Thymus (tissue), 11 donors: ENCODE measurements around the gene PSMD14. TPM values are rescaled to one million over a fixed set of nuclear protein-coding genes. Genes with fewer than 3 reads are reported as not detected.
A peak's percentile ranks its signal among the peaks of the same experiment; 100 is the strongest.

Experiments used
- DNase-seq, 9 donors: peaks; one replicate each; pipeline ENCODE4 v3.0.0-alpha.2; 2013; ENCODE audit warnings: low spot score in 9 of 9, low read depth in 6 of 9, missing footprints in 1 of 9
- H3K27ac ChIP-seq, 2 donors: one replicate each; pipeline ENCODE4 v1.5.1; 2013; ENCODE audit warnings: control low read depth in 1 of 2, low read depth in 1 of 2, low read length in 1 of 2, mild to moderate bottlenecking in 1 of 2, moderate library complexity in 1 of 2
- H3K27me3 ChIP-seq, 2 donors: one replicate each; pipeline ENCODE4 v1.5.1; 2013; ENCODE audit warnings: low read length in 1 of 2; ENCODE audit not compliant: control insufficient read depth in 2 of 2, insufficient read depth in 1 of 2
- H3K36me3 ChIP-seq, 2 donors: one replicate each; pipeline ENCODE4 v1.5.1; 2013; ENCODE audit warnings: low read length in 1 of 2, mild to moderate bottlenecking in 1 of 2, moderate library complexity in 1 of 2; ENCODE audit not compliant: control insufficient read depth in 2 of 2, insufficient read depth in 2 of 2
- H3K4me1 ChIP-seq, 2 donors: one replicate each; pipeline ENCODE4 v1.5.1; 2013; ENCODE audit warnings: low read length in 2 of 2; ENCODE audit not compliant: control insufficient read depth in 2 of 2, insufficient read depth in 2 of 2
- H3K4me3 ChIP-seq, 2 donors: one replicate each; pipeline ENCODE4 v1.5.1; 2013; ENCODE audit warnings: low read length in 2 of 2, control low read depth in 1 of 2, mild to moderate bottlenecking in 1 of 2
- H3K9me3 ChIP-seq, 2 donors: one replicate each; pipeline ENCODE4 v1.5.1; 2013; ENCODE audit warnings: low read length in 1 of 2, mild to moderate bottlenecking in 1 of 2; ENCODE audit not compliant: control insufficient read depth in 2 of 2, insufficient read depth in 1 of 2
- WGBS: extraction: QIAGEN DNeasy Blood & Tissue Kit; methylation state at CpG from one replicate; pipeline ENCODE4 v1.1.7; 2013; 5-methylcytosine and 5-hydroxymethylcytosine counted together
- polyA plus RNA-seq: library from polyadenylated mRNA; stranded (reverse); fragments of 200-250 nt; gene quantifications from one replicate; pipeline ENCODE4 v1.2.3, GENCODE V29; 2013
- total RNA-seq: library from RNA; stranded (reverse); fragments of 120-200 nt; gene quantifications from one replicate; pipeline ENCODE4 v1.2.4, GENCODE V29; 2013
- donor health status: healthy.

PSMD14 gene
- total and polyA plus RNA-seq, 2 donors: 37.9 to 67.4 TPM

DNA sequence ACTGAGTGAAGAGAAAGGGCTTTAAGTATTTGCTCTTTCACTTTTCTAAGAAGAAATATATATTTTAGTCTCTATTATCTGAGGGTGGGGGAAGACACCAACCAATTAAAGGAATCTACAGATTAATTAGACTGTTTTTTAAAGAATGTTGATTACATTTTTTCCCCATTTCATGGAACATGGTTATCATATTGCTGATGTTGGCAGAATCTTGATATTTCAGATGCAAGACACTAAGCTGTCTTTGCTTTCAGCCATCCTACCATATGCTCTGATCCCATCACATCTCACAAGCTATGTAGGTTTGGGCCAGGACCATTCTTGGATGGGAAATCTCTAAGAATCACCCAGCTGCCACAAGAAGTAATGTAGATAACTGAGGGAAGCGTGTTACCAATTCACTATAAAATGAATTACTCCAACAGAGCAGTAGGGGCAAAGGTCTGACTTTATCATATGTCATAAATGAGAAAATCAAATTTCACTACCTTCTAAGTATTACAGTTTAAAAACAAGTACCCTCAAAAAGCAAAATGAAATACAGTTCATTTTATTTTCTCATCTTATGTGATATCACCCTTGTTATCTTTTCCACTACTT is 101.2 kb downstream of the PSMD14 start:
- WGBS: 98% methylated on average over 1 of the region's 1 CpG
- peaks cover 0 to 2% of the 10 kb centered on the region in 2 donors for H3K9me3 ChIP-seq

DNA sequence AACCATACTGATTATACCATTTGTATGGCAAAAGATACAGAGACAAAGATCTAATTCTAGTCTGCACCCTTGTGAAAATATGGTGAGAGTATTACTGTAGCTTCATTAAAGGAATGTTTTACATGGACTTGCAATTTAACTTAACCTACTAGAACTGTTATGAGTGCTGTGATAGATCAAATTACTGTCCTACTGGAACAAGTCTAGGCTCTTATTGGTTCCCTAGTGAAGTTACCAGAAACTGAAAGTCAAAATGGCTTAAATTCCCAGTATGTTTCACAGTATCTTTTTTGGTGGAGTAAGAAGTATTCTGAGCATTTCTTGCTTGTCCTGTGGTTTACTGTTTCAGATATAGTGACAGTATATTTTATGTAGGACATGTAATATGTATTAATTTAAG is 104.1 kb downstream of the PSMD14 start:
- Histone ChIP-seq H3K4me1 (peaks cover 3 to 15% of the 10 kb centered on the region in 2 donors), H3K27me3 (peaks cover 39 to 48% of the 10 kb centered on the region in 2 donors), H3K27ac (no peak overlapping the region), H3K9me3 (peaks cover 0 to 5% of the 10 kb centered on the region in 2 donors), H3K36me3 (no peaks in the 10 kb centered on the region), H3K4me3 (no peak overlapping the region)
- no peak for DNase-seq

More for the DNA sequence above, 101.2 kb downstream of the PSMD14 start:
- Histone ChIP-seq H3K27ac (no peak overlapping the region), H3K27me3 (peaks cover 16 to 19% of the 10 kb centered on the region in 2 donors), H3K36me3 (no peaks in the 10 kb centered on the region), H3K4me3 (no peak overlapping the region), H3K4me1 (peaks cover 0 to 4% of the 10 kb centered on the region in 2 donors)
- DNase-seq: no peak

GRCh38 chr2:161414042-161415033 is 106.1 kb downstream of the PSMD14 start:
- Histone ChIP-seq H3K4me1 (peaks cover 3 to 19% of the 10 kb centered on the region in 2 donors), H3K4me3 (peak overlapping the region; percentile 3 to 28)

DNA sequence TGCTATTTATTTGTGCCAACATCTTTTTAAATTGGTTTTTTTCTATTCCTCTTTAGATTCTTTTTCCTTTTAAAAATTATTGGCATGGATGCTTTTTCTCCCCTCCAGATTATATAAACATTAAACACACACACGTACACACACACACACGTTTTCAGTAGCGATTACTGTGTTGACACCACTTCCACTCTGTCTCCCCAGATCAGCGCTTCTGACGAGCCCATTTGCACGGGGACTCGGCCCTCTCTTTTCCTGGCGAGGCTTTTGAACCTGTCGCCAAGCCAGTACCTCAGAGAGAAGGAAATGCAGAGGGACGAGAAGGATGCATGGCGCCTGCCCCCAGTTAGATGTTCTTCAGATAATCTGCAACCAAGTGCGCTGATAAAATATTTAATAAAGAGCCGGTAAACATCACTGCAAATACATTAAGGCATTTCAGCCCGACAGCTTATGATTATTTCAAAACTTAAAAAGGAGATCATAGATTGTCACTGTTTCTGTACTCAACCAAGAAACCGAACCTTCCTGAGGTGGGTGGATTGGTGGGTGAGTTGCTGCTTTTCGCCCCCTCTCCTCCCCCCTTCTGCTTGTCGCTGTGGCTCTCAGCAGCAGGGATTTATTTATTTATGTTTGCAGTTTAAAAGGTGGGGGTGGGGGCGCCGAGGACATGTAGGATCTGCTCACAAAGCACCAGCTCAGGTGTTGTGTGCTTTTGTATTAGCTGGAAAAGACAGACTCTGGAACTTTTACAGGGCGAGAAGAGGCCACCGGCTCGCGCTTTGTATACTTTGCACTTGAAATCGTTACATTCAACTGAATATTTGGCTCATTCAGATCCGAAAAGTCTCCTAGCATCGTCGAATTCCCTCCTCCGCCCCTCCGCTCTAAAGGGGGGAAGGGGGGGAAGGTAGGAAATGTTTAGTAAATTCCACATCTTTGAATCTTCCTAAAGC is 107.1 kb downstream of the PSMD14 start:
- peak overlapping the region in 1 of 2 donors; percentile 28 for H3K4me3 ChIP-seq
- H3K27ac ChIP-seq: no peak overlapping the region
- DNase-seq: peak in 1 of 9 donors; percentile 41
- peaks cover 3 to 19% of the 10 kb centered on the region in 2 donors for H3K4me1 ChIP-seq
- H3K36me3 ChIP-seq: no peaks in the 10 kb centered on the region
- peaks cover 0 to 7% of the 10 kb centered on the region in 2 donors for H3K9me3 ChIP-seq
- peaks cover 60 to 78% of the 10 kb centered on the region in 2 donors for H3K27me3 ChIP-seq
- 6% methylated on average over 29 of the region's 29 CpGs for WGBS

More at GRCh38 chr2:161414042-161415033, 106.1 kb downstream of the PSMD14 start:
- Histone ChIP-seq H3K9me3 (peaks cover 0 to 7% of the 10 kb centered on the region in 2 donors), H3K36me3 (no peaks in the 10 kb centered on the region), H3K27me3 (peaks cover 58 to 68% of the 10 kb centered on the region in 2 donors), H3K27ac (no peak overlapping the region)
- WGBS: 5% methylated on average over 69 of the region's 69 CpGs
- DNase-seq: peak in 1 of 9 donors; percentile 16

DNA sequence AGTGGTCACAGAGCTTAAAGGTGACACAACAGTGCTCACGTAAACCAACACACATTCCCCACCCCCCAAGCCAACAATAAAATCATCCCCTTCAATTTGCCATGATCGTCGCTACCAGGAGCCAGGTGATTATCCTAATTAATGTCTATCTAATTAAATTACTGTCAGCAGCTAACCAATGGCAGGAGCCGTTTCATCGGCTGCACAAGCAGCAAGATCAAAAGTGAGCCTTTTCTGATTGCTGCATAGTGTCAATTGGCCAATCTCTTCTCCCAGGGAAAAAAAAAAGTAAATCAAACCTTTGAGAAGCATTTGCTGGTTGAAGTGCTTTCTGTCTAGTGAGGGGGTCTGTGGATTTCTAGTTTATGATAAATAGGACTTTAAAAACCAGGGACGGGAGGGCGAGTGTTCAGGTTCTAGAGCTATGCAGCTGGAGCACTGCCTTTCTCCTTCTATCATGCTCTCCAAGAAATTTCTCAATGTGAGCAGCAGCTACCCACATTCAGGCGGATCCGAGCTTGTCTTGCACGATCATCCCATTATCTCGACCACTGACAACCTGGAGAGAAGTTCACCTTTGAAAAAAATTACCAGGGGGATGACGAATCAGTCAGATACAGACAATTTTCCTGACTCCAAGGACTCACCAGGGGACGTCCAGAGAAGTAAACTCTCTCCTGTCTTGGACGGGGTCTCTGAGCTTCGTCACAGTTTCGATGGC is 107.9 kb downstream of the PSMD14 start, which contains the start of gene TBR1:
TSS of gene TBR1 (plus strand) at position 311 of the 721 bp plus-strand sequence. CDS start at position 425, 114 bp downstream.
- no peak within 1 kb of the TSS for H3K27ac ChIP-seq
- H3K36me3 ChIP-seq: no peaks in the 10 kb centered on the region
- peak in 1 of 9 donors; percentile 34 for DNase-seq
- no peak within 1 kb of the TSS for H3K4me3 ChIP-seq
- 6% methylated on average over 16 of the region's 16 CpGs for WGBS
- peaks cover 68 to 86% of the 10 kb centered on the region in 2 donors for H3K27me3 ChIP-seq
- H3K9me3 ChIP-seq: peaks cover 0 to 7% of the 10 kb centered on the region in 2 donors
- H3K4me1 ChIP-seq: peaks cover 3 to 19% of the 10 kb centered on the region in 2 donors

GRCh38 chr2:161416708-161417437 is 108.6 kb downstream of the PSMD14 start:
- DNase-seq: peak in 1 of 9 donors; percentile 16

GRCh38 chr2:161417438-161418274 is 109.4 kb downstream of the PSMD14 start:
- H3K27me3 ChIP-seq: peaks cover 82 to 100% of the 10 kb centered on the region in 2 donors
- no peak overlapping the region for H3K27ac ChIP-seq
- peaks cover 3 to 19% of the 10 kb centered on the region in 2 donors for H3K4me1 ChIP-seq
- peaks cover 0 to 7% of the 10 kb centered on the region in 2 donors for H3K9me3 ChIP-seq
- no peak overlapping the region for H3K4me3 ChIP-seq
- DNase-seq: peak in 1 of 9 donors; percentile 12
- 16% methylated on average over 21 of the region's 21 CpGs for WGBS
- H3K36me3 ChIP-seq: no peaks in the 10 kb centered on the region

More at GRCh38 chr2:161416708-161417437, 108.6 kb downstream of the PSMD14 start:
- H3K36me3 ChIP-seq: no peaks in the 10 kb centered on the region
- H3K4me1 ChIP-seq: peaks cover 3 to 19% of the 10 kb centered on the region in 2 donors
- H3K9me3 ChIP-seq: peaks cover 0 to 7% of the 10 kb centered on the region in 2 donors
- H3K27ac ChIP-seq: no peak overlapping the region
- no peak overlapping the region for H3K4me3 ChIP-seq
- peaks cover 74 to 94% of the 10 kb centered on the region in 2 donors for H3K27me3 ChIP-seq
- 9% methylated on average over 41 of the region's 41 CpGs for WGBS
